ENCODE results near the gene AMH.

DNA sequence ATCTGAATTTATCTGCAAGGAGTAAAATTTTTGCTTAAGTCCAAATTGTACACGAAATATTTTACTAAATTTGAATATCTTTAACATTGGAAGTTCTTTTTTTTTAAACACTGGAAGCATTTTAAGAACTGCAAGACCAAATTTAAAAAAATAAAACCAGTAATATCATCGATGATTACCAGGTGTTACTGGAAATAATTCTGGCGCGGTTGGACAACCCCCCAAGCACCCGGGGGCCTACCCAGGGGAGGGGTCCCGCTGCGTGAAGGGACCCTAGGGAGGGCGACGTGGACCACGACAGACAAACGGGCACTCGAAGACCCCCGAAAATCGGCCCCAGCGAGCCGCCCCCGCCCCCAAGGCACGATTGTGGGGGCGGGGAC is 19.7 kb downstream of the AMH start:
- TF ChIP-seq, protein P1, sequence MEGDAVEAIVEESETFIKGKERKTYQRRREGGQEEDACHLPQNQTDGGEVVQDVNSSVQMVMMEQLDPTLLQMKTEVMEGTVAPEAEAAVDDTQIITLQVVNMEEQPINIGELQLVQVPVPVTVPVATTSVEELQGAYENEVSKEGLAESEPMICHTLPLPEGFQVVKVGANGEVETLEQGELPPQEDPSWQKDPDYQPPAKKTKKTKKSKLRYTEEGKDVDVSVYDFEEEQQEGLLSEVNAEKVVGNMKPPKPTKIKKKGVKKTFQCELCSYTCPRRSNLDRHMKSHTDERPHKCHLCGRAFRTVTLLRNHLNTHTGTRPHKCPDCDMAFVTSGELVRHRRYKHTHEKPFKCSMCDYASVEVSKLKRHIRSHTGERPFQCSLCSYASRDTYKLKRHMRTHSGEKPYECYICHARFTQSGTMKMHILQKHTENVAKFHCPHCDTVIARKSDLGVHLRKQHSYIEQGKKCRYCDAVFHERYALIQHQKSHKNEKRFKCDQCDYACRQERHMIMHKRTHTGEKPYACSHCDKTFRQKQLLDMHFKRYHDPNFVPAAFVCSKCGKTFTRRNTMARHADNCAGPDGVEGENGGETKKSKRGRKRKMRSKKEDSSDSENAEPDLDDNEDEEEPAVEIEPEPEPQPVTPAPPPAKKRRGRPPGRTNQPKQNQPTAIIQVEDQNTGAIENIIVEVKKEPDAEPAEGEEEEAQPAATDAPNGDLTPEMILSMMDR (IDR thresholded peaks at IDR 0.05) = no peak
- TF ChIP-seq POLR2AphosphoS5 (IDR thresholded peaks at IDR 0.05) = no peak
- TF ChIP-seq EP300 (IDR thresholded peaks at IDR 0.05) = no peak

Measured in stomach (tissue), 4 donors.